Adrenal gland (tissue), 12 donors: ENCODE measurements around the gene SHC4. TPM values are rescaled to one million over a fixed set of nuclear protein-coding genes. Genes with fewer than 3 reads are reported as not detected.

ENCODE experiments used
- DNase-seq, 7 donors: peaks; one replicate each; pipeline ENCODE4 v3.0.0-alpha.2; 2019 to 2020
- H3K27ac ChIP-seq, 5 donors: fragments of 200-600 bp; sonication (generic) in 4 of 5; 1 replicate in 3 of 5; 2 replicates in 2 of 5; pipeline versions ENCODE4 v1.5.1 to v1.8.0; 2016 to 2020; ENCODE audit warnings: mild to moderate bottlenecking in 1 of 5
- H3K27me3 ChIP-seq: fragments of 200-600 bp; 2 replicates; pipeline ENCODE4 v1.8.0; 2021
- H3K36me3 ChIP-seq, 2 donors: fragments of 200-600 bp; replicated peaks in 1 of 2; 1 replicate in 1 of 2; 2 replicates in 1 of 2; pipeline versions ENCODE4 v1.5.1 to v1.8.0; 2018 to 2022
- H3K4me1 ChIP-seq, 2 donors: fragments of 200-600 bp; replicated peaks in 1 of 2; 1 replicate in 1 of 2; 2 replicates in 1 of 2; pipeline versions ENCODE4 v1.5.1 to v1.8.0; 2018 to 2021
- H3K4me3 ChIP-seq, 4 donors: fragments of 200-600 bp; sonication (generic) in 3 of 4; one replicate each; pipeline ENCODE4 v1.5.1; 2016 to 2018
- H3K9me3 ChIP-seq, 3 donors: fragments of 200-600 bp; sonication (generic) in 1 of 3; replicated peaks in 1 of 3; 1 replicate in 2 of 3; 2 replicates in 1 of 3; pipeline versions ENCODE4 v1.5.1 to v1.8.0; 2016 to 2021
- POLR2A ChIP-seq, 2 donors: fragments of 450-650 bp; IDR thresholded peaks; one replicate each; pipeline ENCODE4 v1.6.1; 2017; ENCODE audit warnings: antibody characterized with exemption in 2 of 2, mild to moderate bottlenecking in 2 of 2, moderate library complexity in 1 of 2
- WGBS, 4 donors: extraction: QIAGEN DNeasy Blood & Tissue Kit in 2 of 4; methylation state at CpG; one replicate each; pipeline versions ENCODE4 v1.1.5 to v1.1.7; 2013 to 2017; 5-methylcytosine and 5-hydroxymethylcytosine counted together
- intact Hi-C, 2 donors: fragments of 100-400 bp; cut with DNase I; formaldehyde crosslinking; loops; one replicate each; pipeline versions ENCODE4 v1.14.1 to v1.15.0; 2022 to 2023
- polyA plus RNA-seq, 3 donors: library from polyadenylated mRNA; stranded (reverse); fragments of 200-250 nt in 2 of 3; fragments of 350-450 nt in 1 of 3; fragmentation: Illumina TruSeq in 1 of 3; extraction: RNeasy Lipid Tissue Mini Kit (QIAGEN cat#74804) in 1 of 3; gene quantifications; one replicate each; pipeline ENCODE4 v1.2.3, GENCODE V29; 2013 to 2014
- total RNA-seq, 9 donors: library from RNA; depleted of rRNA in 4 of 9; stranded (reverse); fragments of >200 nt in 4 of 9; fragments of 120-200 nt in 1 of 9; fragmentation: NEBNext Ultra II Directional in 1 of 9; extraction: Animal tissue kit (Norgen Biotek cat#: 25700) in 1 of 9; gene quantifications; one replicate each; pipeline versions ENCODE4 v1.1.0 to v1.2.4, GENCODE V29; 2013 to 2023
- TF ChIP-seq, protein P1 (sequence below), 6 experiments: fragments of 450-650 bp in 4 of 6; fragments of 200-600 bp in 2 of 6; sonication (generic) in 1 of 6; IDR thresholded peaks; 1 replicate in 5 of 6; 2 replicates in 1 of 6; pipeline versions ENCODE4 v1.5.1 to v1.8.0; 2016 to 2021; ENCODE audit warnings: antibody characterized with exemption in 6 of 6, mild to moderate bottlenecking in 2 of 6, moderate library complexity in 1 of 6
- donor health status: healthy with polysubstance abuse.
- donor health status: Bipolar disorder and iron deficiency.
- donor health status: DM: yes; HTN: yes; CAD: no.
- donor health status: DM: no; HTN: no; CAD: no.
- donor health status: DM: no; HTN: no; CAD: no.
- donor health status: DM: yes; HTN: yes; CAD: no.

SHC4 gene
- total and polyA plus RNA-seq, 12 donors: 0.40 to 1.8 (median 0.99) TPM

- Histone ChIP-seq H3K4me3 (no peak overlapping the region), H3K27ac (peak overlapping the region in 4 of 5 donors; percentile 18 to 68 (median 38)), H3K27me3 (no peaks in the 10 kb centered on the region), H3K9me3 (no peaks in the 10 kb centered on the region), H3K36me3 (no peaks in the 10 kb centered on the region), H3K4me1 (peaks cover 0 to 6% of the 10 kb centered on the region in 2 donors)
- intact Hi-C loops: no loop called here
- 53 to 69% (median 64%) methylated on average over 6 of the region's 6 CpGs for WGBS, 4 donors
- no peak for TF ChIP-seq POLR2A (IDR thresholded peaks at IDR 0.05)
- TF ChIP-seq, protein P1, sequence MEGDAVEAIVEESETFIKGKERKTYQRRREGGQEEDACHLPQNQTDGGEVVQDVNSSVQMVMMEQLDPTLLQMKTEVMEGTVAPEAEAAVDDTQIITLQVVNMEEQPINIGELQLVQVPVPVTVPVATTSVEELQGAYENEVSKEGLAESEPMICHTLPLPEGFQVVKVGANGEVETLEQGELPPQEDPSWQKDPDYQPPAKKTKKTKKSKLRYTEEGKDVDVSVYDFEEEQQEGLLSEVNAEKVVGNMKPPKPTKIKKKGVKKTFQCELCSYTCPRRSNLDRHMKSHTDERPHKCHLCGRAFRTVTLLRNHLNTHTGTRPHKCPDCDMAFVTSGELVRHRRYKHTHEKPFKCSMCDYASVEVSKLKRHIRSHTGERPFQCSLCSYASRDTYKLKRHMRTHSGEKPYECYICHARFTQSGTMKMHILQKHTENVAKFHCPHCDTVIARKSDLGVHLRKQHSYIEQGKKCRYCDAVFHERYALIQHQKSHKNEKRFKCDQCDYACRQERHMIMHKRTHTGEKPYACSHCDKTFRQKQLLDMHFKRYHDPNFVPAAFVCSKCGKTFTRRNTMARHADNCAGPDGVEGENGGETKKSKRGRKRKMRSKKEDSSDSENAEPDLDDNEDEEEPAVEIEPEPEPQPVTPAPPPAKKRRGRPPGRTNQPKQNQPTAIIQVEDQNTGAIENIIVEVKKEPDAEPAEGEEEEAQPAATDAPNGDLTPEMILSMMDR (IDR thresholded peaks at IDR 0.05): no peak
- peak; percentile 30 to 80 (median 57) for DNase-seq
These were observed 121.2 kb downstream of the SHC4 start for GRCh38 chr15:48842501-48842900.

DNA sequence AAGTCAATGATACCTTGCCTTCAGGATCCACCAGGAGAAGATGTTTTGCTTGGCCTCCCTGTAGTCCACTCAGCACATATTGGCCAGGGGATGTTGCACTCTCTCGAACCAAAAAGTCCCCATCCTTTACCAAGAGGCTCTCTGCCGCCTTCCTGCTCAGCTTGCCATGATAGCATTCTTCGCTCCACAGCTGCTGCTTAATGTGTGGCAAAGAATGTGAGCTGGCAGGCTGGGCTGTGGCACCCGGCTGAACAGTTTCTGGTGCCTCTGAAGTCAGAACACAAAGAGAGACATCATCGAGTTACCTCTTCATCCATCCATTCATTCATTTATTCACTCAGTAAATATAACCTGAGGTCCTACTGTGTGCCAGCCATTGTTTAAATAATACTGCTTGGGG, 129.0 kb downstream of the SHC4 start:
- intact Hi-C loops: no loop called here
- 80 to 89% (median 87%) methylated on average over 5 of the region's 5 CpGs for WGBS, 4 donors
- Histone ChIP-seq H3K27me3 (no peaks in the 10 kb centered on the region), H3K36me3 (no peaks in the 10 kb centered on the region), H3K9me3 (no peaks in the 10 kb centered on the region), H3K4me1 (no peaks in the 10 kb centered on the region), H3K4me3 (no peak overlapping the region), H3K27ac (no peak overlapping the region)
- TF ChIP-seq, protein P1 (IDR thresholded peaks at IDR 0.05): no peak
- TF ChIP-seq POLR2A (IDR thresholded peaks at IDR 0.05): no peak
- DNase-seq: no peak

DNA sequence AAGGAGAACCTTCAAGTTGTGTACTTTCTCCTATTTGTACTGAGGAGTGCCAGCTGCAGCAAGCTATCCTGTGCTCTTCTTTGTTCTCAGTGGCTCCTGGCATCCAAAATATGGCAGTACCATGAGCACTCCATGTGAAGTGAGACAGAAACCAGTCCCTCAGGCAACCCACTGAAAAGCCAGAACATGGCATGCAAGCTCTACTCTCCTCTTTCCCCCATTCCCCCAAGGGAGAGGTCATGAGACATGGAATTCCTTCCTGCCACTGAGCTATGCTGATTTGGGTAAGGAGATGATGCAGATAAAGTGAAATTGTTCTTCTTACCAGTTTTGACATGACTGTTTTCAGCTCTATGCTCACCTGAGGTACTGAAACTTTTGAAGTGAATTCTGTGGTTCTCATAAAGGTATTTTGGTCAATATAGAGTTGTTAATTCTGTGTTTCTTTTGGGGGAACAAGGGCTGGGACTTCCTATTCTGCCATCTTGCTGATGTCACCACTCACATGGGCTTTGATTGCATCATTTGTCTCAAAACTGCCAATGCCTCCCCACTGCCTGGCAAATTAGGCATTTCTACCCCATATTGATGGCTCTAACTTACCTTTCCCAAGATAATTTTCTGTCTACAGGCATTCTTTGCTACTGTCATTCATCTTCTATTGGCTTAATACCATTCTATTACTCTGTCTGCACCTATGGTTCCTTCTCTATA, 130.0 kb downstream of the SHC4 start:
- no peak for DNase-seq
- no peaks in the 10 kb centered on the region for H3K27me3 ChIP-seq
- no peaks in the 10 kb centered on the region for H3K4me1 ChIP-seq
- TF ChIP-seq, protein P1 (IDR thresholded peaks at IDR 0.05): no peak
- no peak for TF ChIP-seq POLR2A (IDR thresholded peaks at IDR 0.05)
- no peak overlapping the region for H3K27ac ChIP-seq
- no peak overlapping the region for H3K4me3 ChIP-seq
- no peaks in the 10 kb centered on the region for H3K9me3 ChIP-seq
- intact Hi-C loops: no loop called here
- no peaks in the 10 kb centered on the region for H3K36me3 ChIP-seq

- H3K27me3 ChIP-seq: no peaks in the 10 kb centered on the region
- H3K27ac ChIP-seq: no peak overlapping the region
- TF ChIP-seq POLR2A (IDR thresholded peaks at IDR 0.05): no peak
- TF ChIP-seq, protein P1 (IDR thresholded peaks at IDR 0.05): no peak
- intact Hi-C loops: no loop called here
- DNase-seq: no peak
- H3K36me3 ChIP-seq: no peaks in the 10 kb centered on the region
- H3K9me3 ChIP-seq: no peaks in the 10 kb centered on the region
- no peaks in the 10 kb centered on the region for H3K4me1 ChIP-seq
- no peak overlapping the region for H3K4me3 ChIP-seq
These were observed 131.1 kb downstream of the SHC4 start for GRCh38 chr15:48832648-48833047.
